ENCODE results near the gene KRT79.

DNA sequence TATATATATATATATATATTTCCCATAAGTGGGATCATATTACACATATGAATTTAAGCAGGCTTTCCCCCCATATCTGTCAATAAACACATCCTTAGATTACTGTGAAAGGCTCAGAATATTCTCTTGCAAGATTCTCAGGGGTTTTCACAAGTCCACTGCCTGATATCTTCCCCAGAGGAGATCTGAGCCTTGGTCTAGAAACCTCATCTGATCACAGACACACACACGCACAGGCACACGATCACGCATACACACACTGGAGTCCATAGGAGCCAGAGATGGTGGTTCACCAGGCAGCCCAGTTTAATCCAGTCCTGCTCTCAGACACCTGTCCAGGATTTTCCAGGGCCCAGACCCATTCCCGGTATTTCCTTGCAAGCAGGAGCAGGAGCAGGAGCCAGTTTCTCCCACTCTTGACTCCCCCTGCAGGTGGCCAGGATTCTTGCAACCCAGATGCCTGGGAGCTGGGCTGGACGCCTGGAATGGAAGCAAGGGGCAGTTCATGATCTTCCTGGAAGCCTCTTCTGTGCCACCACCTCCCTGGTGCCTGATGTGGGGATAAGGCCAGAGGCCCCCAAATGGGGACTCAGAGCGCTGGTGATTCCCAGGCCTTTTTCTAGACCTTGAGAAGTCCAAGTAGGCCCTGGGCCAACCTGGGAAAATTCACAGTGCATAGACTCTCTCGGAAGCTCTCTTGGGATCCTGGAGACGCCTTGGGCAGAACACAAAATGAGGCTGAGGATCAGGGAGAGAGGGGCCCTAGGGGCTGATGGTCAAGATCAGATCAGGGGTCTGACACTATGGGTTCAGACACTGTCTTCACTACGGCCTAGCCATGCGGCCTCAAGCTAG is 31.2 kb upstream of the KRT79 start:
- TF ChIP-seq, protein P1, sequence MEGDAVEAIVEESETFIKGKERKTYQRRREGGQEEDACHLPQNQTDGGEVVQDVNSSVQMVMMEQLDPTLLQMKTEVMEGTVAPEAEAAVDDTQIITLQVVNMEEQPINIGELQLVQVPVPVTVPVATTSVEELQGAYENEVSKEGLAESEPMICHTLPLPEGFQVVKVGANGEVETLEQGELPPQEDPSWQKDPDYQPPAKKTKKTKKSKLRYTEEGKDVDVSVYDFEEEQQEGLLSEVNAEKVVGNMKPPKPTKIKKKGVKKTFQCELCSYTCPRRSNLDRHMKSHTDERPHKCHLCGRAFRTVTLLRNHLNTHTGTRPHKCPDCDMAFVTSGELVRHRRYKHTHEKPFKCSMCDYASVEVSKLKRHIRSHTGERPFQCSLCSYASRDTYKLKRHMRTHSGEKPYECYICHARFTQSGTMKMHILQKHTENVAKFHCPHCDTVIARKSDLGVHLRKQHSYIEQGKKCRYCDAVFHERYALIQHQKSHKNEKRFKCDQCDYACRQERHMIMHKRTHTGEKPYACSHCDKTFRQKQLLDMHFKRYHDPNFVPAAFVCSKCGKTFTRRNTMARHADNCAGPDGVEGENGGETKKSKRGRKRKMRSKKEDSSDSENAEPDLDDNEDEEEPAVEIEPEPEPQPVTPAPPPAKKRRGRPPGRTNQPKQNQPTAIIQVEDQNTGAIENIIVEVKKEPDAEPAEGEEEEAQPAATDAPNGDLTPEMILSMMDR (IDR thresholded peaks at IDR 0.05; ENCODE audit: poor library complexity): peak; percentile 77
- TF ChIP-seq EZH2 (IDR thresholded peaks at IDR 0.05; ENCODE audit: borderline replicate concordance): no peak
- no peak for TF ChIP-seq EZH2phosphoT487 (IDR thresholded peaks at IDR 0.05; ENCODE audit: low read depth, severe bottlenecking, unreplicated experiment)
